Stimulated activated effector memory CD8-positive, alpha-beta T cell treated with anti-CD3 and anti-CD28 coated beads, Interleukin-12 subunit alpha, Interleukin-12 subunit beta, amount 100 ng/mL, for 72 hours (primary cell): ENCODE data around the gene MADD.
A peak's percentile ranks its signal among the peaks of the same experiment; 100 is the strongest.
"Not testable (repeated sequence)": the region's sequence is repeated elsewhere in the genome, so short reads cannot be mapped to it uniquely, and the experiment has no call there.

Source experiments
- ATAC-seq: fragments of 150-1000 bp; cut with Tn5 transposase; 2 replicates; pipeline ENCODE4 v1.10.0; 2021
- DNase-seq, 2 donors: peaks; one replicate each; pipeline ENCODE4 v3.0.0; 2021 to 2022; ENCODE audit warnings: low spot score in 2 of 2
- H3K27ac Mint-ChIP-seq: one replicate; pipeline ENCODE4 v1.8.0; 2022; ENCODE audit warnings: mild to moderate bottlenecking, mixed read lengths
- H3K36me3 Mint-ChIP-seq: one replicate; pipeline ENCODE4 v1.8.0; 2022; ENCODE audit warnings: mild to moderate bottlenecking, mixed read lengths
- H3K4me1 Mint-ChIP-seq: one replicate; pipeline ENCODE4 v1.8.0; 2022; ENCODE audit warnings: mixed read lengths
- H3K4me3 Mint-ChIP-seq: one replicate; pipeline ENCODE4 v1.8.0; 2022; ENCODE audit warnings: mild to moderate bottlenecking, mixed read lengths
- H3K9me3 Mint-ChIP-seq: one replicate; pipeline ENCODE4 v1.8.0; 2022; ENCODE audit warnings: mixed read lengths

Gene MADD

GRCh38 chr11:47314992-47315391, 45.1 kb downstream of the MADD start:
- Mint-ChIP-seq H3K4me1 (peaks cover 10% of the 10 kb centered on the region), H3K36me3 (no peaks in the 10 kb centered on the region), H3K27ac (no peak overlapping the region), H3K9me3 (no peaks in the 10 kb centered on the region), H3K4me3 (no peak overlapping the region)
- DNase-seq (no peak), ATAC-seq (no peak)

DNA sequence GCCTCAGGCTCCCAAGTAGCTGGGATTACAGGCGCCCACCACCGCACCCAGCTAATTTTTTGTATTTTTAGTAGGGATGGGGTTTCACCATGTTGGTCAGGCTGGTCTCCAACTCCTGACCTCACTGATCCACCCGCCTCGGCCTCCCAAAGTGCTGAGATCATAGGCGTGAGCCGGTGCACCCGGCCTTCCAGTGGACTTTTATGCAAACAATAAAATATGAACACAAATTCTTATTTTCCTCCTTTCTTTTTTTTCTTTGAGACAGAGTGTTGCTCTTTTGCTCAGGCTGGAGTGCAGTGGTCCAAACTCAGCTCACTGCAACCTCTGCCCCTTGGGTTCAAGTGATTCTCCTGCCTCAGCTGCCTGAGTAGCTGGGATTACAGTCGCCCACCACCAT, 46.6 kb downstream of the MADD start:
- not testable (repeated sequence) for H3K4me3 Mint-ChIP-seq, DNase-seq, H3K9me3 Mint-ChIP-seq, H3K36me3 Mint-ChIP-seq, ATAC-seq
- Mint-ChIP-seq H3K4me1 (peaks cover 10% of the 10 kb centered on the region), H3K27ac (peak overlapping the region; percentile 56)

GRCh38 chr11:47317064-47317828, 47.3 kb downstream of the MADD start:
- Mint-ChIP-seq H3K36me3 (no peaks in the 10 kb centered on the region), H3K27ac (peak overlapping the region; percentile 56), H3K4me1 (peaks cover 10% of the 10 kb centered on the region), H3K4me3 (no peak overlapping the region), H3K9me3 (no peaks in the 10 kb centered on the region)
- no peak for DNase-seq
- ATAC-seq, result no peak

DNA sequence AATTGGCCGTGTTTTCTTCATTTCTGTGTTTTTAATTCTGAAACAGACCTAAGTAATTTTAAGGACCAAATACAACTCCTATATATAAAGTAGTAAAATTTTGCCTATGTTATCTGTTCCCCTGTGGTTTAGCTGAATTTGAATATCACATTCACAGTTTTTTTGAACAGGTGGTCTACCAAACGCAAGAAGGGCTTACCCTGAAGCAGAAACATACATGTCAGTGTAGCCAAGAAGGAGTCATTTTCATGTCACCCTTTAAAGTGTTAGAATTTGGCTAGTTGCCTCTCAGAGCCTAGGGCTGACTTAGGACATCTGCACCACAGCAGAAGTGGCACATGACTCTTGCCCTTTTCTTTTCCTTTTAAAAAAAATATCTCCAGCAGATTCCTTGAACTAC, 48.2 kb downstream of the MADD start:
- no peaks in the 10 kb centered on the region for H3K36me3 Mint-ChIP-seq
- H3K9me3 Mint-ChIP-seq, result no peaks in the 10 kb centered on the region

GRCh38 chr11:47324520-47324919, 54.6 kb downstream of the MADD start:
- Mint-ChIP-seq H3K9me3 (no peaks in the 10 kb centered on the region), H3K4me1 (peaks cover 7% of the 10 kb centered on the region), H3K4me3 (no peak overlapping the region), H3K36me3 (no peaks in the 10 kb centered on the region), H3K27ac (no peak overlapping the region)
- DNase-seq, result no peak
- ATAC-seq, result no peak

More for the DNA sequence above, 48.2 kb downstream of the MADD start:
- no peak overlapping the region for H3K27ac Mint-ChIP-seq
- peaks cover 10% of the 10 kb centered on the region for H3K4me1 Mint-ChIP-seq
- ATAC-seq (no peak), DNase-seq (no peak)
- no peak overlapping the region for H3K4me3 Mint-ChIP-seq

DNA sequence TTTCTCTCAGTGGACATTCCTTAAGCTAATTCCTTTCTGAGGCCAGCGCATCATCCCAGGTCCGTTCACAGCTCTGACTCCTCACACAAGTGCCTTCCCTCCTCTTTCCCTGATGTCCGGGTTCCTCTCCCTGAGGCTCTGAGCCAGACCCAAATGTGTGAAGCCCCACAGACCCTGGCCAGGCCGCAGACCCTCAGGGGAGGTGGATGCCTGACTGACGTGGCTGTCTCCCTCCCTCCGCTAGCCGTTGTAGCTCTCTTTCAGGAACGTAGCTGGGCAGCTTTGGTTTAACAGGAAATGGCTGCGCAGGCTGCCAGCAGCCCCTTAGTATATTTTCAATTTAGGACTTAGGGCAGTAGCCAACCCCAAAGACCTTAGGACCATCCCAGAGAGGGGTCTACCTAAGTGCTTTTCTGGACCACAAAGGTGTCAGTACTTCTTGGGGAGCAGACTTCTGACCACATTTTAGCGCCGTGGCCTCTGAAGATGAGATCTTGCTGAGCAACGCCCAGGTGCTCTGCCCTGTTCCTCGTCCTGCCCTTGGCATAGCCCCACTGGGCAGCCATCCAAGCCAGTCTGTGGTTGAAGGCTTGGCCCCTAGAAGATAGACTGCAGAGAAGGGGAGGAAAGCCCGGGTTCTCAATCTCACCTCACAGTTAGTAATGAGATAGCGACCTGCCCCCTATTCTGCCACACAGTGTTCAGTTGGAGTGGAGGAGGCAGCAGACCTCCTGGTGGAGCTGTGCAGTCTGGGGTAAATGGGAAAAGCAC, 55.5 kb downstream of the MADD start:
- Mint-ChIP-seq H3K9me3 (no peaks in the 10 kb centered on the region), H3K4me3 (no peak overlapping the region), H3K27ac (peak overlapping the region; percentile 73), H3K4me1 (peaks cover 7% of the 10 kb centered on the region), H3K36me3 (no peaks in the 10 kb centered on the region)
- ATAC-seq, result no peak
- DNase-seq, result no peak

DNA sequence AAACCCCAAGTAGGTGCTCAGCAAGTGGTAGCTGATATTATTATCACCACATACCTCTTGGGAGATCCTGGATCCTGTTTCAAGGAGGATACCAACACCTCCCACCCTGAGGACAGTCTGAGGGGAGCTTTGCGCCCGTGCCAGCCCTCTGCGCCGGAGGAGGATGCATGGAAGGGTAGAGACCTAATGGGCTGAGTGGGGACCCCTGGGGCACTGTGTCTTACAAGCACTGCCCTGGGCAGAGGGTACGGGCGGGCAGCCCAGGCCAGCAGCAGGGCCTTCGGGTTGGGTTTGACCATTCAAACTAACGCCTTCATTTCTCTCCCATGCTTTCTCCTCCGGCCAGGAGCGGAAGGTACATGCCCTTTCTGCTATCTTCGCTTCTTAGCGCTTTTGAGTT, 56.3 kb downstream of the MADD start:
- ATAC-seq (no peak), DNase-seq (no peak)
- Mint-ChIP-seq H3K4me1 (peaks cover 7% of the 10 kb centered on the region), H3K27ac (no peak overlapping the region), H3K36me3 (no peaks in the 10 kb centered on the region), H3K9me3 (no peaks in the 10 kb centered on the region), H3K4me3 (no peak overlapping the region)

DNA sequence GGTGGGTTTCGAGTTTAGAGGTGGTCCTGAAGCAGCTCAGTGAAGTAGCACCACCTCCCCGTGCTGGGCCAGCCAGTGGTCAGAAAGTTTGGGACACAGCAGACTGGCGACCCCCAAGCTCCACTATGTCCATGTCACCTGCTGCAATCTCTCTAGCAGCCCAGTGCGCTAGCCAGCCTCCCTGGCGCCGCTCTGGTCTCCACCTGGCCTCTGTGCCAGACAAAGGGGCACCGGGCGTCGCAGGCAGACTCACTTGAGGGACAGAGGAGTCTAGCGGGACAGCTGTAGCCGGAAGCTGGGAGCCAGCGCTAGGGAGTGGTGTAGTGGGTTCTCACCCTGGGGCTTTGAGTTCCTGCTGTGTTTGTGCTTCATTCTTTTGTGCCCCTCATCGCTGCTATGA, 57.1 kb downstream of the MADD start:
- H3K4me3 Mint-ChIP-seq, result no peak overlapping the region
- H3K4me1 Mint-ChIP-seq, result peaks cover 7% of the 10 kb centered on the region
- H3K9me3 Mint-ChIP-seq, result no peaks in the 10 kb centered on the region
- H3K27ac Mint-ChIP-seq, result peak overlapping the region; percentile 91
- ATAC-seq, result no peak
- no peaks in the 10 kb centered on the region for H3K36me3 Mint-ChIP-seq
- no peak for DNase-seq

GRCh38 chr11:47327949-47328348, 58.0 kb downstream of the MADD start:
- DNase-seq (no peak), ATAC-seq (no peak)
- peaks cover 7% of the 10 kb centered on the region for H3K4me1 Mint-ChIP-seq
- no peaks in the 10 kb centered on the region for H3K36me3 Mint-ChIP-seq
- H3K27ac Mint-ChIP-seq, result peak overlapping the region; percentile 91
- no peaks in the 10 kb centered on the region for H3K9me3 Mint-ChIP-seq
- no peak overlapping the region for H3K4me3 Mint-ChIP-seq

DNA sequence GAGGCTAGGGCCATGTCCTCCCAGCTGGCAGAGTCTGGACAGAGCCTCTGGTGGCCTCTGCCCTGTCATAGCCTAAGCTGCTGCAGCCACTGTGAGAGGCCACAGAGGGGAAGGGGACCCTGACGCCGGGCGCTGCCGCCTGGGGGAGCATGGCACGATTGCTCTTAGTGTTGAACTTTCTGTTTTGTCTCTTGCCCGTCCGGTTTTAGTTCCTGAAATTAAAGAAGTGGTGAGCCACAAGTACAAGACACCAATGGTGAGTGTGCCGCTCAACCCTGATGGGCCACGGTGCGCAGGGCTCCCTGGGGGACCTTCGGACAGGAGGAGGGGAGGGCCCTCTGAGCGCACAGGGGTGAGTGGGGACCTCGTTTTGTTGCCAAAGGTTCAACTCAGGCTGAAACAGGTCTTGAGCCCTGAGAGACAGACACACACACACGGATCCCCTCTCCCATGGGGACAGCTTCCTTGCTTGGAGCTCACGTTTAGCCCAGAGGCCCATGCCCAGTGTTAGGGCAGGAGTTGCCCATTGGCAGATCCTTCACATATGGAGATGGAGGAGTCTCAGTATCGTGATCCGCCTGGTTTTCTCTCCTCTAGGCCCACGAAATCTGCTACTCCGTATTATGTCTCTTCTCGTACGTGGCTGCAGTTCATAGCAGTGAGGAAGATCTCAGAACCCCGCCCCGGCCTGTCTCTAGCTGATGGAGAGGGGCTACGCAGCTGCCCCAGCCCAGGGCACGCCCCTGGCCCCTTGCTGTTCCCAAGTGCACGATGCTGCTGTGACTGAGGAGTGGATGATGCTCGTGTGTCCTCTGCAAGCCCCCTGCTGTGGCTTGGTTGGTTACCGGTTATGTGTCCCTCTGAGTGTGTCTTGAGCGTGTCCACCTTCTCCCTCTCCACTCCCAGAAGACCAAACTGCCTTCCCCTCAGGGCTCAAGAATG, 58.8 kb downstream of the MADD start:
- H3K36me3 Mint-ChIP-seq, result no peaks in the 10 kb centered on the region
- peaks cover 7% of the 10 kb centered on the region for H3K4me1 Mint-ChIP-seq
- H3K9me3 Mint-ChIP-seq, result no peaks in the 10 kb centered on the region
- peak overlapping the region; percentile 91 for H3K27ac Mint-ChIP-seq
- H3K4me3 Mint-ChIP-seq, result no peak overlapping the region
- ATAC-seq (no peak), DNase-seq (no peak)

DNA sequence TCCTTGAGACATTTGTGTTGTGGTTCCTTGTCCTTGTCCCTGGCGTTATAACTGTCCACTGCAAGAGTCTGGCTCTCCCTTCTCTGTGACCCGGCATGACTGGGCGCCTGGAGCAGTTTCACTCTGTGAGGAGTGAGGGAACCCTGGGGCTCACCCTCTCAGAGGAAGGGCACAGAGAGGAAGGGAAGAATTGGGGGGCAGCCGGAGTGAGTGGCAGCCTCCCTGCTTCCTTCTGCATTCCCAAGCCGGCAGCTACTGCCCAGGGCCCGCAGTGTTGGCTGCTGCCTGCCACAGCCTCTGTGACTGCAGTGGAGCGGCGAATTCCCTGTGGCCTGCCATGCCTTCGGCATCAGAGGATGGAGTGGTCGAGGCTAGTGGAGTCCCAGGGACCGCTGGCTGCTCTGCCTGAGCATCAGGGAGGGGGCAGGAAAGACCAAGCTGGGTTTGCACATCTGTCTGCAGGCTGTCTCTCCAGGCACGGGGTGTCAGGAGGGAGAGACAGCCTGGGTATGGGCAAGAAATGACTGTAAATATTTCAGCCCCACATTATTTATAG, 59.6 kb downstream of the MADD start:
- no peaks in the 10 kb centered on the region for H3K9me3 Mint-ChIP-seq
- H3K4me3 Mint-ChIP-seq, result no peak overlapping the region
- H3K36me3 Mint-ChIP-seq, result no peaks in the 10 kb centered on the region
- H3K4me1 Mint-ChIP-seq, result peaks cover 7% of the 10 kb centered on the region
- no peak for ATAC-seq
- no peak for DNase-seq
- H3K27ac Mint-ChIP-seq, result peak overlapping the region; percentile 91

DNA sequence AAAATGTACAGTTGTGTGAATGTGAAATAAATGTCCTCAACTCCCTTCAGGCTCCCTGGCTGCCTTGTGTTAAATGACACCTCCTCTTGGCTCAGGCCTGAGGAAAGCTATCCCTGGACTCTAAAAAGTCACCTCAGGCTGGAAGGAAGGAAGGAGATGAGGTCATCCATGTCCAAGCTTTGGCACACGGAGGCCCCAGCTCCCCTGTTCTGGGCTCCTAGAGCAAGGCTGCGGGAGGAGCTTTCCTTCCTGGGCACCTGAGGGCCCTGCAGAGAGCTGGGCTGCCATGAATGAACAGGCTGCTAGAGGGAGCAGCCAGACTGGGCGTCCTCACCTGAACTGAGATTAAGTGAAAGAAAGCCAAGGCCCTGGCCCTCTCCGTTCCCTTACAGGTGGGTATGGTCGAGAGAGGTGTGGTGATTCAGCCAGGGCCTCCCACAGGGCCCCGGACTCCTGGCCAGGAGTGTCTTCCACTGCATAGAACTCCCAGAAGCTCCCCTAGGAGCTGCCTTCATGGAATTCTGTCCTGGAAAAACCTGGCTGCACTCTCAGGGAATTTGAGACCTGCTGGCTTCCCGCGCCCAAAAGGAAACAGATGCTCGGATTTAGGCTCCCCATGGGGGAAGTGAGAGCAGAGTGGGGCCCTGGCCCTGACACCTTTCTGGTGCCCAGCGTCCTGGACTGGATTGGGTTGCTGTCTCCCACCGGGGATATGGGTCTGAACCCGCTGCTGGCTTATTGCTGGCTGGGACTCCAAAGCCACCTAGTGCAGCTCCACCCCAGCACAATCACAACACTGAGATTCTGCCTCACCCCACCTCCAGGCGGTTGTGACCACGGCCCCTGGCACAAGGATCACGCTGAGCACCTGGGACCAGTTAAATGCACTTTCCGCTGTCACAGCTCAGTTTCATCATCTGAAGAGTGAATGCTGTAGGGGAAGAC, 60.3 kb downstream of the MADD start:
- ATAC-seq (peak; percentile 4), DNase-seq (no peak)
- Mint-ChIP-seq H3K36me3 (no peaks in the 10 kb centered on the region), H3K9me3 (no peaks in the 10 kb centered on the region), H3K27ac (peak overlapping the region; percentile 91), H3K4me3 (no peak overlapping the region), H3K4me1 (peaks cover 1% of the 10 kb centered on the region)

GRCh38 chr11:47331454-47332302, 61.7 kb downstream of the MADD start:
- H3K9me3 Mint-ChIP-seq, result no peaks in the 10 kb centered on the region
- ATAC-seq (no peak), DNase-seq (no peak)
- no peaks in the 10 kb centered on the region for H3K36me3 Mint-ChIP-seq
- H3K4me3 Mint-ChIP-seq, result no peak overlapping the region
- no peaks in the 10 kb centered on the region for H3K4me1 Mint-ChIP-seq
- peak overlapping the region; percentile 77 for H3K27ac Mint-ChIP-seq
